ENCODE measurements around the gene POLN. TPM values are rescaled to one million over a fixed set of nuclear protein-coding genes. Genes with fewer than 3 reads are reported as not detected.

Gene POLN
- total RNA-seq: 2.2 TPM
- long read RNA-seq, partial matches to known transcripts: 0 of 1 reads
- long read RNA-seq, other reads (novel, unspliced or antisense): 1 of 1 reads

DNA sequence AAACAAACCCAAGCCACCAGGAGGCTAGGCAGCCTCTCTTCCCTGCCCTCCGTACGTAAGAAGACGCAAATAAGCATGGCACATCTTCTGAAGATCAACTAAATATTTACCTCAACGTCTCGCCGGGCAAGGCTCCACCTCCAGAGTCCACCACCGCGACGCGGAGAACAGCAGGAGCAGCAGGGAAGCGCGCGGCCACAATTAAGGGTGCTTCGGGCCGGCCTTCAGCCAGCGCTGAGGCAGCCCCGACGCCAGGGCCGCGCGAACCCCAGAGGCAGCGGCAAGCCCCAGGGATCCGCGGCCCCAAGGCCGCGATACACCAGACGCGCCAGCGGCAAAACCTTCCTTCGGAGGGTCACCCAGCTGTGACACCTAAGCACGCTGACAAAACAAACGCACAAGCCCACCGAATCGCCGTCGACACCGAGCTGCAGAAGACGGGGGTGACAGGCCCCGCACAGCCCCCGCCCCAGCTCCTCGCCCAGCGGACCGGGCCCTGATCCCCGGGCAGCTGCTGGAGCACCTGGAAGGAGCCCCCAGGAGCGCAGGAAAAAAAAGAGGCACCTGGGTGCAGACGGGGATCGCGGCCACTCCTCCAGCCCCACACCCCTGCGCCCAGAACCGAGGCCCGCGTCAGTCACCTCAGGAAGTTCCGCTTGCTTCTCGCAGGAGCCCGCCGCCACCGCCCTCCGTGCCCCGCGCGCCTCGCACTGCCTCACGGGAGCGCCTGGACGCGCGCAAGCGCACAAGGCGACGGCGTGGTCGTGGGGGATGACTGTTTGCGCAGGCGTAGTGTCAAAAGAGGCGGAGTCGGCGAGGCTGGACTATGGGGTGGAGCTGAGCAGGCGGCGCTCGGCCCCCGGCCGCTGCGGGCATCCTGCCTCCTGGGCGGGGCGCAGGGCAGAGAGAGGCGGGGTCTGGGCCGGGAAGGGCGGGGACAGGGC is at the start of gene POLN, which contains the start of gene HAUS3:
POLN (minus strand) TSS at position 712 of the 944 bp plus-strand sequence. CDS start 12,890 bp downstream, outside the sequence.
HAUS3 (minus strand) TSS at position 712 of the 944 bp plus-strand sequence. CDS start 1,175 bp downstream, outside the sequence.
- H3K36me3 ChIP-seq: peaks cover 24% of the 10 kb centered on the region
- DNase-seq (peak; percentile 99), ATAC-seq (peak; percentile 99)
- H3K27ac ChIP-seq: peak within 1 kb of the TSS; percentile 87
- intact Hi-C loops (cut with DNase I): no loop called here
- H3K4me3 ChIP-seq: peak within 1 kb of the TSS; percentile 92
- H3K4me1 ChIP-seq: peaks cover 72% of the 10 kb centered on the region
- TF ChIP-seq, protein P1, sequence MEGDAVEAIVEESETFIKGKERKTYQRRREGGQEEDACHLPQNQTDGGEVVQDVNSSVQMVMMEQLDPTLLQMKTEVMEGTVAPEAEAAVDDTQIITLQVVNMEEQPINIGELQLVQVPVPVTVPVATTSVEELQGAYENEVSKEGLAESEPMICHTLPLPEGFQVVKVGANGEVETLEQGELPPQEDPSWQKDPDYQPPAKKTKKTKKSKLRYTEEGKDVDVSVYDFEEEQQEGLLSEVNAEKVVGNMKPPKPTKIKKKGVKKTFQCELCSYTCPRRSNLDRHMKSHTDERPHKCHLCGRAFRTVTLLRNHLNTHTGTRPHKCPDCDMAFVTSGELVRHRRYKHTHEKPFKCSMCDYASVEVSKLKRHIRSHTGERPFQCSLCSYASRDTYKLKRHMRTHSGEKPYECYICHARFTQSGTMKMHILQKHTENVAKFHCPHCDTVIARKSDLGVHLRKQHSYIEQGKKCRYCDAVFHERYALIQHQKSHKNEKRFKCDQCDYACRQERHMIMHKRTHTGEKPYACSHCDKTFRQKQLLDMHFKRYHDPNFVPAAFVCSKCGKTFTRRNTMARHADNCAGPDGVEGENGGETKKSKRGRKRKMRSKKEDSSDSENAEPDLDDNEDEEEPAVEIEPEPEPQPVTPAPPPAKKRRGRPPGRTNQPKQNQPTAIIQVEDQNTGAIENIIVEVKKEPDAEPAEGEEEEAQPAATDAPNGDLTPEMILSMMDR (IDR thresholded peaks at IDR 0.05): no peak
- H3K9me3 ChIP-seq: no peaks in the 10 kb centered on the region
- H3K27me3 ChIP-seq (ENCODE audit: low read depth): no peaks in the 10 kb centered on the region

DNA sequence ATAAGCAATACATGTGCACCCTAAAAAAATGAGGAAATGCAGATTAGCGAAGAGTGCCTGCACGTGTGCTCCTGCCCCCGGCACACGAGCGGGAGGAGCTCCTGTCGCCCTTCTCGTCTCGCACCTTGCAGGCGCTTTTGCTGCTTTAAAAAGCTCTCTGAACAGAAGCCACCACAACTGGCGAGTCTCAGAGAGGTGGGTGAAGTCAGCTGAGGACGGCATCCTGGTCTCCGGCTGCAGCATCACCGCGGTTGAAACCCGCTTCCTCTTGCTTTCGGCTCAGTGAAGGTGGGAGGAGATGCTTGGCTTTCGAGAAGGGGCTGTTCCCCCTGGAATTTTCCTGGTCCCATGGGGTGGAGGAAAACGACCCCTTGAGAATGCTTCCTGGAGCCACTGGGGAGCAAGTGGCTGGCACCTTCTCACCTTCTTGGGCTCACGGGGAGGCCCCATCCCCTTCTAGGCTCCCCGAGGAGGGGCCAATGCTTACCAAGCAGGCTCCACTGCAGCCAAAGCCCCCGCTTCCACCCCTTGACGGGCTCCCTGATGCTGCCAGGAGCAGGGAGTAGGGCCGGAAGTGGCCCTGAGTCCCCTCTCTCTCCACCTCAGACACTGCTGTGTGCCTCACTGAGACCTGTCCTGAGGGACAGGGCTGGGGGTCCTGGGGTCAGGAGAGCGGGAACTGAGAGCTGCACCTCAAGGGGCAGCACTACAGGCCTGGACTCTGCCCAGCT is 49.2 kb upstream of the POLN start:
- H3K27ac ChIP-seq: no peak overlapping the region
- peak; percentile 36 to 37 for ATAC-seq

DNA sequence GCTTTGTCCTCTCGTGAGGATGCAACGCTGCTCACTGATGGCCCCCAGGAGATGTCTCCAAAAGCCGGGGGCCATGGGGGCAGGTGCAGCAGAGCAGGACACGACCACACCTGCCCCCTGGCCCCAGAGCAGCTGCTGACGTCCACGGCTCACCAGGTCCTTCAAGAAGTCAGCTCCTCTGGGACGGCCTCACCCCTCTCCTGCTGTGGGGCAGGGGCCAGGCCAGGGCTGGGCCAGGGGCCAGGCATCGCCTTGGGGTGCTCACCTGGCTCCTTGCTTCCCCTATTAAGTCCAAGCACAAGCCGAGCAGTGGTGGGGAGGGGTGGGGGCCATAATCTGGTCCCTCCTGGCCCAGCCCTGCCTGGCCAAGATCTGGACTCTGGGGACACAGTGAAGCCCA is 48.6 kb upstream of the POLN start:
- Histone ChIP-seq H3K27ac (no peak overlapping the region), H3K27me3 (ENCODE audit: low read depth) (no peaks in the 10 kb centered on the region), H3K4me1 (peaks cover 5% of the 10 kb centered on the region), H3K36me3 (no peaks in the 10 kb centered on the region), H3K4me3 (no peak overlapping the region), H3K9me3 (no peaks in the 10 kb centered on the region)
- TF ChIP-seq, protein P1 (IDR thresholded peaks at IDR 0.05): no peak
- ATAC-seq (peak in 1 of 2 donors; percentile 11), DNase-seq (no peak)
- intact Hi-C loops (cut with DNase I): no loop called here

More for the DNA sequence above, 49.2 kb upstream of the POLN start:
- TF ChIP-seq, protein P1 (IDR thresholded peaks at IDR 0.05): no peak
- H3K27me3 ChIP-seq (ENCODE audit: low read depth): no peaks in the 10 kb centered on the region
- H3K9me3 ChIP-seq: no peaks in the 10 kb centered on the region
- intact Hi-C loops (cut with DNase I): no loop called here
- no peaks in the 10 kb centered on the region for H3K36me3 ChIP-seq
- H3K4me3 ChIP-seq: no peak overlapping the region
- peaks cover 5% of the 10 kb centered on the region for H3K4me1 ChIP-seq
- no peak for DNase-seq

DNA sequence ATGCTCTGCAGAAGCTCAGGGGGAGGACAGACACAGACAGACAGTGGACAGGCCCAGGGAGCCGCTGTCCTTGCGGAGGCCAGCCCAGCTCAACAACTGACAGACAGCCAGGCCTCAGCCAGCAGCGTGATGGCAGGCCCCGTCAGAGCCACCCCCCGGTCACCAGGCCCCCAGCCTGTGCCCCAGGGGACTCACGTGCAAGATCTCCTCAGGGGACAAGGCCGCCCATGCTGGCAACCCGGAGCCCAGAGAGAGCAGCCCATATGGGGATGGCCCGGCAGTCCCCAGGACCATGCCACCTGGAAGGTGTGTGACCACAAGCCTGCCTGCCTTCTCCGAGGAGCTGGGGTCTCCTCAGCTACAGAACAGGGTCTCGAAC is 48.0 kb upstream of the POLN start:
- no peak overlapping the region for H3K27ac ChIP-seq
- no peak overlapping the region for H3K4me3 ChIP-seq
- H3K27me3 ChIP-seq (ENCODE audit: low read depth): no peaks in the 10 kb centered on the region
- TF ChIP-seq, protein P1 (IDR thresholded peaks at IDR 0.05): no peak
- ATAC-seq (peak in 1 of 2 donors; percentile 3), DNase-seq (no peak)
- intact Hi-C loops (cut with DNase I): no loop called here
- no peaks in the 10 kb centered on the region for H3K9me3 ChIP-seq
- H3K36me3 ChIP-seq: no peaks in the 10 kb centered on the region
- peaks cover 5% of the 10 kb centered on the region for H3K4me1 ChIP-seq

DNA sequence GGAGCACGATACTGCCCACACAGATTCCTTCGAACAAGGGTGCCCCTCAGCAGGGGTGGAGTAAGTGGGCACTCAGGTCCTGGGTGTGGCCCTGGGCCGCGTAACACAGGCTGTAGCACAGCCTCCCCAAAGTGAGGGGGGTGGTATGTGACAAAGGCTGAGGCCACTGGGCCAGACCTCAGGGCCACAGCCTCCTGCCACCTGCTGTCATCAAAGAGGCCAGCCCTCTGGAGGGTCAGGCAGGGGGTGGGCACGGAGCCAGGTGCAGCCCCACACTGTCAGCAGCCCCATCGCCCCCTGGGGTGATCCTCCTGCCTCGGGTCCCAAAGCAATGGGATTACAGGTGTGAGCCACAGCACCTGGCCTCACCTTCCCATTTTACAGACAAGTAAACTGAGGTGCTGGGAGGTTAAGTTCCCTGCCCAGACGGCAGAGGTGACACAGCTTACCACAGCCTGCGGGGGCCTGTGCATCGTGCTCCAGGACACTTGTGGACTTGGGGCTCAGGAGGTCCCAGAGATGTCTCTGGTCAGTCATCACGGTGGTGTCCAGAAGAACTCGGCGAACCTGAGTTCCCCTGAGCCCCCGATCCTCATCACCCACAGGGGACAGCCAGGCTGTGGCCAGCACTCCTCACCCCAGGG is 47.5 kb upstream of the POLN start:
- Histone ChIP-seq H3K9me3 (no peaks in the 10 kb centered on the region), H3K36me3 (no peaks in the 10 kb centered on the region), H3K4me1 (peaks cover 5% of the 10 kb centered on the region), H3K4me3 (no peak overlapping the region), H3K27me3 (ENCODE audit: low read depth) (no peaks in the 10 kb centered on the region), H3K27ac (no peak overlapping the region)
- intact Hi-C loops (cut with DNase I): no loop called here
- ATAC-seq (no peak), DNase-seq (no peak)
- TF ChIP-seq, protein P1 (IDR thresholded peaks at IDR 0.05): no peak
